LNCaP clone FGC (cell line): ENCODE data around the gene NFIX.

Experiments
- DNase-seq: peaks from one replicate; pipeline ENCODE4 v3.0.0-alpha.2; 2011; ENCODE audit warnings: low read depth
- H3K4me3 ChIP-seq: 2 replicates; pipeline ENCODE4 v1.5.1; 2011; ENCODE audit warnings: mild to moderate bottlenecking, low read depth, low read length, control low read depth
- CTCF ChIP-seq: IDR thresholded peaks from 2 replicates; pipeline ENCODE4 v1.5.1; 2012; ENCODE audit warnings: mild to moderate bottlenecking; ENCODE audit not compliant: control insufficient read depth, insufficient read depth; ENCODE audit errors: extremely low read depth

NFIX gene

GRCh38 chr19:13010038-13010991, 15.0 kb downstream of the NFIX start:
- no peak for TF ChIP-seq CTCF
- peak overlapping the region; percentile 19 for H3K4me3 ChIP-seq
- DNase-seq = no peak

- H3K4me3 ChIP-seq = peak overlapping the region; percentile 19
- TF ChIP-seq CTCF = no peak
- DNase-seq = no peak
Observed at GRCh38 chr19:13010992-13011652, 15.8 kb downstream of the NFIX start.

GRCh38 chr19:13011653-13012389, 16.5 kb downstream of the NFIX start:
- peak overlapping the region; percentile 49 for H3K4me3 ChIP-seq
- peak; percentile 14; the same call in 1 of the 2 replicates for TF ChIP-seq CTCF
- no peak for DNase-seq

GRCh38 chr19:13012390-13012689, 17.1 kb downstream of the NFIX start:
- DNase-seq = no peak
- H3K4me3 ChIP-seq = peak overlapping the region; percentile 49
- TF ChIP-seq CTCF = no peak

GRCh38 chr19:13012690-13013608, 17.7 kb downstream of the NFIX start:
- no peak for DNase-seq
- H3K4me3 ChIP-seq = peak overlapping the region; percentile 49
- TF ChIP-seq CTCF = no peak

- peak overlapping the region; percentile 49 for H3K4me3 ChIP-seq
- TF ChIP-seq CTCF = no peak
- DNase-seq = no peak
Observed at GRCh38 chr19:13013649-13014048, 18.4 kb downstream of the NFIX start.
